Endodermal cell (in vitro differentiated cells): Measurements from ENCODE around the gene PDP2. TPM values are rescaled to one million over a fixed set of nuclear protein-coding genes. Genes with fewer than 3 reads are reported as not detected.
A peak's percentile ranks its signal among the peaks of the same experiment; 100 is the strongest.

Experiments
- DNase-seq: peaks from one replicate; pipeline ENCODE4 v3.0.0-alpha.2; 2017
- H3K27ac ChIP-seq: 2 replicates; pipeline ENCODE4 v1.5.1; 2013; ENCODE audit warnings: mild to moderate bottlenecking, low read depth, low read length, moderate library complexity
- H3K27me3 ChIP-seq: 2 replicates; pipeline ENCODE4 v1.6.1; 2013; ENCODE audit warnings: mild to moderate bottlenecking, low read length, moderate library complexity; ENCODE audit not compliant: insufficient read depth, control insufficient read depth, poor library complexity, severe bottlenecking
- H3K36me3 ChIP-seq: 2 replicates; pipeline ENCODE4 v1.7.0; 2013; ENCODE audit warnings: mild to moderate bottlenecking, low read length, moderate library complexity; ENCODE audit not compliant: control insufficient read depth, insufficient read depth
- H3K4me1 ChIP-seq: one replicate; pipeline ENCODE4 v1.7.0; 2013; ENCODE audit warnings: low read length; ENCODE audit not compliant: control insufficient read depth, insufficient read depth
- H3K4me3 ChIP-seq: 2 replicates; pipeline ENCODE4 v1.5.1; 2013; ENCODE audit warnings: mild to moderate bottlenecking, low read length, moderate library complexity
- H3K9ac ChIP-seq: 2 replicates; pipeline ENCODE4 v1.6.1; 2013; ENCODE audit warnings: mild to moderate bottlenecking, low read length, moderate library complexity; ENCODE audit not compliant: poor library complexity, severe bottlenecking; ENCODE audit errors: extremely low read depth
- H3K9me3 ChIP-seq: 2 replicates; pipeline ENCODE4 v1.6.1; 2013; ENCODE audit warnings: mild to moderate bottlenecking, low read length, moderate library complexity; ENCODE audit not compliant: control insufficient read depth
- H3K27ac Mint-ChIP-seq: 2 replicates; pipeline ENCODE4 v1.8.0; 2020; ENCODE audit warnings: mixed read lengths
- H3K27me3 Mint-ChIP-seq: 2 replicates; pipeline ENCODE4 v1.8.0; 2021; ENCODE audit warnings: mild to moderate bottlenecking, mixed read lengths; ENCODE audit not compliant: insufficient read depth
- H3K36me3 Mint-ChIP-seq: 2 replicates; pipeline ENCODE4 v1.8.0; 2020; ENCODE audit warnings: low read depth, mixed read lengths
- H3K4me1 Mint-ChIP-seq: 2 replicates; pipeline ENCODE4 v1.8.0; 2020; ENCODE audit warnings: mixed read lengths
- H3K4me3 Mint-ChIP-seq: 2 replicates; pipeline ENCODE4 v1.8.0; 2020; ENCODE audit warnings: mild to moderate bottlenecking, moderate library complexity, mixed read lengths
- H3K9me3 Mint-ChIP-seq: 2 replicates; pipeline ENCODE4 v1.8.0; 2020; ENCODE audit warnings: mild to moderate bottlenecking, mixed read lengths
- WGBS, 2 experiments: methylation state at CpG; one replicate each; pipeline versions ENCODE4 v1.1.5 to v1.1.7; 2013; ENCODE audit warnings: missing lambda C conversion rate in 2 of 2, mixed read lengths in 1 of 2; ENCODE audit not compliant: insufficient coverage in 1 of 2, insufficient read length in 1 of 2; 5-methylcytosine and 5-hydroxymethylcytosine counted together
- total RNA-seq, 2 donors: library from RNA; stranded (reverse); fragmentation: NEBNext Ultra II Directional in 1 of 2; extraction: Animal tissue kit (Norgen Biotek cat#: 25700) in 1 of 2; gene quantifications; 2 replicates in 1 of 2; 3 replicates in 1 of 2; pipeline ENCODE4 v1.2.1, GENCODE V29; 2021
- TF ChIP-seq, protein P1 (sequence below): fragments of 200-600 bp; sonication (generic); conservative IDR thresholded peaks from 2 replicates; pipeline ENCODE4 v1.5.0; 2021; ENCODE audit warnings: antibody characterized with exemption, mild to moderate bottlenecking

PDP2 gene
- total RNA-seq, 2 donors from 2014 or later: 23.1 to 31.5 TPM

DNA sequence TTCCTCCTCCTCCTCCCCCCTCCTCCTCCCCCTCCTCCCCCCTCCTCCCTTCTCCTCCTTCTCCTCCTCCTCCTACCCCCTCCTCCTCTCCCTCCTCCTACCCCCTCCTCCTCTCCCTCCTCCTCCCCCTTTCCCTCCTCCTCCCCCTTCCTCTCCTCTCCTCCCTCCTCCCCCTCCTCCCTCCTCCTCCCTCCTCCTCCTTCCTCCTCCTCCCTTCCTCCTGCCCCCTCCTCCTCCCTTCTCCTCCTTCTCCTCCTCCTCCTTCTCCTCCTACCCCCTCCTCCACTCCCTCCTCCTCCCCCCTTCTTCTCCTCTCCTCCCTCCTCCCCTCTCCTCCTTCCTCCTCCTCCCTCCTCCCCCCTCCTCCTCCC lies 6.6 kb upstream of the PDP2 start:
- H3K27ac Mint-ChIP-seq: no peak overlapping the region
- Histone ChIP-seq H3K36me3 (no peaks in the 10 kb centered on the region), H3K9ac (no peak overlapping the region), H3K27ac (no peak overlapping the region), H3K4me1 (no peaks in the 10 kb centered on the region), H3K4me3 (no peak overlapping the region), H3K9me3 (no peaks in the 10 kb centered on the region), H3K27me3 (no peaks in the 10 kb centered on the region)
- peak overlapping the region; percentile 54 for H3K4me3 Mint-ChIP-seq
- no peaks in the 10 kb centered on the region for H3K9me3 Mint-ChIP-seq
- peaks cover 5% of the 10 kb centered on the region for H3K4me1 Mint-ChIP-seq
- H3K36me3 Mint-ChIP-seq: no peaks in the 10 kb centered on the region
- DNase-seq: no peak
- TF ChIP-seq, protein P1, sequence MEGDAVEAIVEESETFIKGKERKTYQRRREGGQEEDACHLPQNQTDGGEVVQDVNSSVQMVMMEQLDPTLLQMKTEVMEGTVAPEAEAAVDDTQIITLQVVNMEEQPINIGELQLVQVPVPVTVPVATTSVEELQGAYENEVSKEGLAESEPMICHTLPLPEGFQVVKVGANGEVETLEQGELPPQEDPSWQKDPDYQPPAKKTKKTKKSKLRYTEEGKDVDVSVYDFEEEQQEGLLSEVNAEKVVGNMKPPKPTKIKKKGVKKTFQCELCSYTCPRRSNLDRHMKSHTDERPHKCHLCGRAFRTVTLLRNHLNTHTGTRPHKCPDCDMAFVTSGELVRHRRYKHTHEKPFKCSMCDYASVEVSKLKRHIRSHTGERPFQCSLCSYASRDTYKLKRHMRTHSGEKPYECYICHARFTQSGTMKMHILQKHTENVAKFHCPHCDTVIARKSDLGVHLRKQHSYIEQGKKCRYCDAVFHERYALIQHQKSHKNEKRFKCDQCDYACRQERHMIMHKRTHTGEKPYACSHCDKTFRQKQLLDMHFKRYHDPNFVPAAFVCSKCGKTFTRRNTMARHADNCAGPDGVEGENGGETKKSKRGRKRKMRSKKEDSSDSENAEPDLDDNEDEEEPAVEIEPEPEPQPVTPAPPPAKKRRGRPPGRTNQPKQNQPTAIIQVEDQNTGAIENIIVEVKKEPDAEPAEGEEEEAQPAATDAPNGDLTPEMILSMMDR: no peak
- H3K27me3 Mint-ChIP-seq: peaks cover 14% of the 10 kb centered on the region

DNA sequence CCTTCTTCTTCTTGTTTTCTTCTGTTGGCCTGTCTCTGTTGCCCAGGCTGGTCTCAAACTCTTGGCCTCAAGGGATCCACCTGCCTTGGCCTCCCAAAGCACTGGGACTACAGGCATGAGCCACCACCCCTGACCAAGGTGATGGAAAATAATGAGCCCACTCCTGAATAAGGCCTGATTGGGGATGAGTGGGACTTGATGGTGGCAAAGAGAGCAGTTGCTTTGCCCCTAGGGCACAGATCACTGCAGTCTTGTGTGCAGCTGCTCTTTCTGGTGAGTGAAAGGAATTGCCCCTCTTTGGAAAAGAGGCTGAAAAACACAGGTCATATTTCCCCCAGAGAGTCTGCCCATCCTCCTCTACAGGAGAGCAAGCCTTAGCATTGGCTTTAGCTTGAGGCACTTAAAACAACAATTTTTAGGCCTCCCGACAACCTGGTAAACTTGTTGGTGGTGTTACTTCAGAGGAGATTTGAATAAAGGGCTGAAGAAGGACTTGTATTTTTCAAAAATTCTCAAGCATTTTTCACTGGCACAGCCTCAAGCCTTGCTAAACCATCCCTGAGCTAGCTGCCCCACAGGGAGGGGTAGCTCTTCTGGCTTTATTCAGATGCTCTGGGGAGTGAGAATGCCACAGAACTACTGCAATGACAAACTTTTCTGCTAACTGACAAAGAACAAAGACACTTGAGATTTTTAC lies 6.1 kb upstream of the PDP2 start:
- Mint-ChIP-seq H3K4me1 (peaks cover 5% of the 10 kb centered on the region), H3K9me3 (no peaks in the 10 kb centered on the region), H3K36me3 (no peaks in the 10 kb centered on the region), H3K4me3 (no peak overlapping the region), H3K27me3 (peaks cover 15% of the 10 kb centered on the region), H3K27ac (no peak overlapping the region)
- Histone ChIP-seq H3K27ac (no peak overlapping the region), H3K4me3 (no peak overlapping the region), H3K27me3 (no peaks in the 10 kb centered on the region), H3K36me3 (no peaks in the 10 kb centered on the region), H3K9me3 (no peaks in the 10 kb centered on the region), H3K9ac (no peak overlapping the region), H3K4me1 (no peaks in the 10 kb centered on the region)
- 0% methylated on average over 1 of the region's 1 CpG for WGBS, 2 experiments
- DNase-seq: no peak
- TF ChIP-seq, protein P1: no peak

DNA sequence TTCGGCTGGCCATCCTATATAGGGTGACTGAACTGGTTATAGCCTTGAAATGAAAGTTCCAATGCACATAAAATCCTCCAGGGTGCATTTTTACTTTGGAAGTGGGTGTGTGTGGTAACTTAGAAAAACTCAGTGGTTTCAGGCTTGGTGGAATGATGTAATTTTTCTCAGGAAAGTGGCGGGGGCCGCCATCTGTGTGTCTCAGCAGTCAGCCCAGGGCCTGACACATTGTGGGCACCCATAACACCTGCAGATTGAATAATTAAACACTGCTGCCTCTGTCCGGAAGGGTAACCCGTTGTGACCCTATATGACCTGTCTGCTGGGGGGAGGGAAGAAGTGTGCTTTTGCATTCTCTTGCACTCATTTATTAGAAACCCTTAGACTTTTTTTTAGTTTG lies 2.2 kb upstream of the PDP2 start:
- 91 to 94% methylated on average over 4 of the region's 5 CpGs for WGBS, 2 experiments

More for the DNA sequence above, 2.2 kb upstream of the PDP2 start:
- no peaks in the 10 kb centered on the region for H3K27me3 ChIP-seq
- no peak overlapping the region for H3K27ac ChIP-seq
- no peak for DNase-seq
- no peak overlapping the region for H3K4me3 ChIP-seq
- H3K36me3 ChIP-seq: no peaks in the 10 kb centered on the region
- Mint-ChIP-seq H3K27me3 (peaks cover 8% of the 10 kb centered on the region), H3K36me3 (no peaks in the 10 kb centered on the region), H3K27ac (no peak overlapping the region), H3K4me3 (no peak overlapping the region), H3K9me3 (no peaks in the 10 kb centered on the region), H3K4me1 (peaks cover 5% of the 10 kb centered on the region)
- no peaks in the 10 kb centered on the region for H3K4me1 ChIP-seq
- no peak overlapping the region for H3K9ac ChIP-seq
- no peaks in the 10 kb centered on the region for H3K9me3 ChIP-seq
- TF ChIP-seq, protein P1: no peak
